HG03520 (cell line): Measurements from ENCODE around the gene CCDC54.
A peak's percentile ranks its signal among the peaks of the same experiment; 100 is the strongest.

ENCODE experiments used
- ATAC-seq: cut with Tn5 transposase; IDR thresholded peaks from one replicate; pipeline ENCODE4 v1.9.1; 2021; ENCODE audit warnings: mild to moderate bottlenecking, moderate library complexity; ENCODE audit not compliant: unreplicated experiment

The CCDC54 gene

DNA sequence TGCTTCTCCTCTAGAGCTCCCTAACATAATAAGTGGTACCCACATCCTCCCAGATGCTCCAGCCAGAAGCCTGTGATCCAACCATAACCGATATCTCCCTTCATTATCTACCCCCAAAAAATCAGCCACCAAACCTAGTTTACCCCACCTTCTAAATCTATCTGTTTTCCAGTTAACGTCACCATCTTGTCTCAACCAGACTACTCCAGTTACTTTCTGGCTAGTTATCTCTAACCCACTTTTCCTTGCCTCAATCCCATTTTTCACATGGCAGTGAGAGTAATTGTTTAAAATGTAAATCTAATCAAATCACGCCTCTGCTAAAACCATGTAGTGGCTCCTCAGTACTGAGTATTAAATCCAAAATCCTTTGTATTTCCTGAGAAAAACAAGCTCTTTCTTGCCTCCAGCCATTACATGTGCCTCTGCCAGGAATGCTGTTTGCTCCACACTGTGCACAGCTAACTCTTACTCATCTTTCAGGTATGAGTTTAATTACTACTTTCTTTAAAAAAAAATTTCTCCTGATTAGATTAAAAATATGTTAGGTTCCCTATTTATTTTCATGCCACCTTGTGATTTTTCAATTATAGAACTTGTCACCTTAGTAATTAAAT is 15.4 kb downstream of the CCDC54 start:
- no peak for ATAC-seq

DNA sequence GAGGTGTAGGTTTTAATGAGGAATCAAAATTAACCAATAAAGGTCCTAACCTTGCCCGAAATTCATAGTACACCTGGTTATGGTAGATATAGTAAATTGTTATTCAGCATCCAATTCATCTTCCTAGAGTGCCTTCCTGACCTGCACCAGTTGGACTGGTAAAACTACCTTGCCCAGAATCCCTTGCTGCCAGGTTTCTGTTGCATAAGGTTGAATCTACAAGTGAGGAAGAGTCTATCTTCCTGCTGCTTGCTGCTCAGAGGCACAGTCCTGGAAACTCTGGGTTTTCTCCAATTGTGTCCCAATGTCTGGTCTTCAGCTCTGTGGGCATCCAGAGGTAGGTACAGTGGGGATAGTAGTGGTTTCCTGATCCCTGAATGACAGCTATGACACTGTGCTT is 17.3 kb downstream of the CCDC54 start:
- ATAC-seq: no peak

DNA sequence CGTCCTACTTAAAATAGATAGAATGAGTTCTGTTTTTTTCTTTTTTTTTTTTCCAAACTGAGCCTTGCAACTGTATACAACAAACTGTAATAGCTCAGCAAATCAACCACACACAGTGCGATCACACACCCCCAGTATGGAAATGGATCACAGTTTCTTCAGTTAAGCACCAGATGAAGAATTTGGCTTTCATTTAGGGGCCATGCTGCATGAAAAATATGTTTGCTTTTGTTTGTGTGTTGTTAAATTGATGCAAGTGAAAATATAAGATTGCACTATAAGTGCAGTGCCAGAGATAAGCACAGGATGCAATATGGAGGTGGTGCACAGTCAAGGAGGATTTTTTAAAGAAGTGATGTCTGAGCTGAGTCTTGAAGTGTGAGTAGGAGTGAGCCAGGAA is 17.8 kb downstream of the CCDC54 start:
- ATAC-seq: no peak

DNA sequence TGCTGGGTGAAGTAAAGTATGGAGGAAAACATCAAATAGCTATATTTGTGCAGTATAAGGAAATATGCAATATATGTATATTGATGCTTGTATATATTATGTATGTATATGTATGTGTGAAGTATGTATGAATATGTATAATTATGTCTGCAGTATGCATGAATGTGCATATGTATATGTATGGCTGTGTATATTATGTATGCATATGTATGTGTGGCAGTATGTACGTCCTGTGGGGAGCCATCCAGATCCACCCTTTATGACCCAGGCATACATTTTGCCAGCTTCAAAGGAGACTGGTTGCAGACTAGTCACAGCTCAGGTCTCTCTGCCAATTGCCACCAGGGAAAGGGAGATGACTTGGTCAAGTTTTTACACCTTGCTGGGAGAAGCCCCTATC is 24.1 kb downstream of the CCDC54 start:
- no peak for ATAC-seq

DNA sequence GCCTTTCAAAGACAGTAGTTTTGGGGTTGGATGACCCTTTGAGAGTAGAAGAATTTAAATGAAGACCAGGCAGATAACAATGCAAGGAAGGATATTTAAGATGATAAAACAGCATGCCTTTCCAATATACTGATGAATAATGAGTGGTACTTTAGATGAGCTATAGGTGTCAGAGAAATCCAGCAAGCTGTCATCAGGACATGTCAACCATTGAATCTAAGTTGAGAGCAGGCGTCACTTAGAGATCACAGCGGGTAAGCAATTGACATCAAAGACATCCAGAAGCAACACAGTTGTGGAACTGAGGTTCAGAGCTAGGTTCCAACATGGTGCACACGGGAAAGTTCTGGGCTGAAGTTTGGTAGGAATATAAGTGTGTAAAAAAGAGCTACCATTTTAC is 25.0 kb downstream of the CCDC54 start:
- ATAC-seq: no peak

DNA sequence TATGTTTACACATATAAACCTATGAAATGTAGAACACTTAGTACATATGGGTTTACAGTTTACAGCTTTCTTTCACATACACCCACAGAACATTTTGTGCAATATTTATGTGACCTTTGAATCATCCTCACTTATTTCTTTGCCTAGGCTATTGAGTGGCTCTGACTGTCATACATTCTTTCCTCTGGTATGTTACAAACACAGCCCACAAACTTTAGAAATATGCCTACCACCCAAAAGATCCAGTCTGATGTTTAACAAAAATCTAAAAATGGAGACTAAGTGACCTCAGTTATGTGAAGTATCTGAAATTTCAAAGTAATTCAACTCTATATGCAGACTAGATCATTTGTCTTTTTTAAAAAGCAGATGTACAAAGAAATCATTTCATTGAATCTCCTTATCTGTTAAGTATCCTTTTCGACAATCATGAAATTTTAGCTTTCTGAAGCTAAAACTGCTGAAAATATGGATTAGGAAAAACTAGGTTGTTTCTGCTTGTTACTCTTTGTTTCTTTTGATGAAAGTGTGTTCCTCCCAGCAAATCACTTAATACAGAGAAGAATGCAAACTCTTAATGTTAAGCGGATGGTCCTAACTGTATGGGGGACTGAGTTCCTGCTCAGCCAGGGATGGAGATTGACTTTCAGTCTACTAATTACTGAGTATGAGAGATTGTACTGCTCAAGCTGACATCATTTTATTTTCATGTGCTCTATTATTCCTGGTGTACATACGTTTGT is 27.7 kb downstream of the CCDC54 start:
- ATAC-seq: no peak

DNA sequence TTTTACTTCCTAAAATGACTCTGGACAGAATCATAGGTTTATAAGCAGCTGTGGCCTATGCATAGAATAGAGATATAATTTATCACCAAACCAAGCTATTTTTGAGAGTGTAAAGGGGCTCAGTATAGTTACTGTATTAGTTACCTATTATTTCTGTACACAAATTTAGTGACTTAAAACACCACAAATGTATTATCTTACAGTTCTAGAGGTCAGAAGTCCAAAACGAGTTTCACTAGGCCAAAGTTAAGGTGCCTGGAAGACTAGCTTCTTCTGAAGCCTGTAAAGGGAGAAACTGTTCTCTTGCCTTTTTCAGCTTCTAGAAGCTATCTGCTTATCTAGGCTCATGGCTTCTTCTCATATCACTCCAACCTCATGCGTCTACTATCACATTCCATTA is 30.1 kb downstream of the CCDC54 start:
- no peak for ATAC-seq

DNA sequence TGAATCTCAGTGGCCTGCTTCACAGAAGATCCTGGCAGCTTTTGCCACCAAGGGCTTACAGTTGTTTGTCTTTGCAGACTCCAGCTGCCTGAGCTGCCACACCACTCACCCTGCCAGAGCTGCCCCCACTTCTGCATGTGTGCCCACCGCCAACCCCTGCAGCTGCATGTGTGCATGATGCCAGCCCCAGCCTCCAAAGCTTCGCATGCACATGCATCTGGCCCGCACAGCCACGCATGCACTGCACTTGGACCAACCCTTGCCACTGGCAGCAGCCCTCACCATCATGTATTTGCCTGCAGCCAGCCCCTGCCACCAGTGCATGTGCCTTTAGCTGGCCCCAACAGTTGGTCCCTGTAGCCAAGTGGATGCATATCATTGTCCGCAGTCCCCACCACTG is 31.3 kb downstream of the CCDC54 start:
- ATAC-seq: no peak

DNA sequence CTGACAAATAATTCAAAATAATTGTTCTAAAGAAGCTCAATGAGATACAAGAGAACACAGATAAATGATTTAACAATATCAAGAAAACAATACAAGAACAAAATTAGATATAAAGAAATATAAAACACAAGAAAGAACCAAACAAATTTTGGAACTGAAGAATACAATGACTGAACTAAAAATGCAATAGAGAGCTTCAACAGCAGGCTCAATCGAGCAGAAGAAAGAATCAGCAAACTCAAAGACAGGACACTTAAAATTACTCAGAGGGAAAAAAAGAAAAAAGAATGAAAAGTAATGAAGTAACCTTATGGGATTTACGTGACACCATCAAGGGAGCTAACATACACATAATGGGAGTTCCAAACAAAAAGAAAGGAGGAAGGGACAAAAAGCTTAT is 32.1 kb downstream of the CCDC54 start:
- no peak for ATAC-seq

DNA sequence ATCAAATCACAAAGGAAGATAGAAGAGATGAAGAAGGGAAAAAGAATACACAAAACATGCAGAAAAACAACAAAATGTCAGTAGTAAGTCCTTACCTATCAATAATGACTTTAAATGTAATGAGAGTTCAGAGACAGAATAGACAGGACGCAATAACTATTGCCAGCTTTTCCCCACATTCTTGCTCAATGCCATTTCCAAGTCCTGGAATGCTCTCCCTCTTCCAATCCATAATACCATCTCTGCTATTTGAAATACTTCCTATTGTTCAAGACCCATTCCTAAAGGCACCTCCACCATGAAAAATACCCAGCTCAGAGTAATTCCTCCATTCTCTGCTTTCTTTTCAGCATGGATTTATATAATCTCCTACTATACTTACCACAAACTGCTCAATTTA is 33.4 kb downstream of the CCDC54 start:
- no peak for ATAC-seq

DNA sequence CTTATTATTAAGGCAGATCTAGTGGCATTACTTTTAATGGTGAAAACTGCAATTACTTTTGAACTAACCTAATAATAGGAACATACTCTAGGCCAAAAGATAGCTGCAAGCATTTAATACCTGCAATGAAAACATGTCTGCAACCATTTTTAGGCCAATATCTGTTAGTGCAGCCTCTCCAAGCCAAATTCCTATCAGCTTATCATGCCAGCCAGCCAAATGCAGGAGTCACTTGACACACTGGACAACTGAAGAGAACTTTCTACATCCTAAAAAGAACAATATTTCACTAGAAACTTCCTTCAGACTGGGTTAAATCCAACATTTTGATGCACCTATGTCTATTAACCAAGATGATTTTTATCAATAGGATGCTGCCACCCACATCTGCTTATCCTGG is 33.8 kb downstream of the CCDC54 start:
- ATAC-seq: no peak

DNA sequence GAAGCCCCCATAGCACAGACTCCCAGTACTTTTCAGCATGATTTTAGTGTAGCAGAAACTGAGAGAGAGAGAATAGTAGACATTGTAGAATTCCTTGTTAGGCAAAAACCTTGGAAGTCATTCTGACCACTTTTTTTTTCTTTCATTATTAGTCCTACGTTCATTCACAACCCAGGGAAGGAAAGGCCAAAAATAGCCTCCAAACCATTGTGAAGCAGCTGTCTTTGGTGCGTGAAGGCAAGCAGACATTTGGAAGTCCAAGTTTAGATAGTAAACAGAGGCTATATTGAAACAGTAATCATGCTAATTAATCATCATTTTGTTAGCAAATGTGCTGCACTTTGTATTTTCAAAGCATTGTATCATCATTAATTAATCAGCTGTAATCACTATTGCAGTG is 34.5 kb downstream of the CCDC54 start:
- no peak for ATAC-seq

DNA sequence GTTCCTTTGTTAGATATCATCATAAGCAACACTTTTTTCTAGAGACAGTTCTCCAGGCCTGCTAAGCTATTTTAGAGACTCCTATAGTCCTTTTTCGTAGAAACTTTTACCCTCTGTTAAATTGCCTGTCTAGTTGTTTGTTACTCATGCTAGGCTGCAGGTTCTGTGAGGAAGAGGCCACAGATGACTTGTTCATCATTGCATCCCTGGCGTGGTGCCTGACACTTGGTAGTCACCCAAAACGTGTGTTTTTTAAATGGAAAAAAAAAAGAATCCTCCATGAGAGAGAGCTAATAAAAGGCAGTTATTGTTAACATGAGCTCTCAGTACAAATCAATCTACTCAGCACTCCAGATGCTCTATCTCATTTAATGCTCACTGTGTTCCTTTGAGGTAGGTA is 35.1 kb downstream of the CCDC54 start:
- ATAC-seq: no peak

DNA sequence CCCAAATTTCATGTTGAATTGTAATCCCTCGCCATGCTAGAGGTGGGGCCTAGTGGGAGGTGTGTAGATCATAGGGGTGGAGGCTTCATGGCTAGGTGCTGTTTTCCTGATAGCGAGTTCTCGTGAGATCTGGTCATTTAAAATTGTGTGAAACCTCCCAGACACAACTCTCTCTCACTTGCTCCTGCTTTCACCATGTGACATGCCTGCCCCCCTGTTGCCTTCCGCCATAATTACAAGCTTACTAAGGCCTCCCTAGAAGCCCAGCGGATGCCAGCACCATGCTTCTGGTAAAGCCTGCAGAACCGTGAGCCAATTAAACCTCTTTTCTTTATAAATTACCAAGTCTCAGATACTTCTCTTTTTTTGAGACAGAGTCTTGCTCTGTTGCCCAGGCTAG is 36.0 kb downstream of the CCDC54 start:
- no peak for ATAC-seq

DNA sequence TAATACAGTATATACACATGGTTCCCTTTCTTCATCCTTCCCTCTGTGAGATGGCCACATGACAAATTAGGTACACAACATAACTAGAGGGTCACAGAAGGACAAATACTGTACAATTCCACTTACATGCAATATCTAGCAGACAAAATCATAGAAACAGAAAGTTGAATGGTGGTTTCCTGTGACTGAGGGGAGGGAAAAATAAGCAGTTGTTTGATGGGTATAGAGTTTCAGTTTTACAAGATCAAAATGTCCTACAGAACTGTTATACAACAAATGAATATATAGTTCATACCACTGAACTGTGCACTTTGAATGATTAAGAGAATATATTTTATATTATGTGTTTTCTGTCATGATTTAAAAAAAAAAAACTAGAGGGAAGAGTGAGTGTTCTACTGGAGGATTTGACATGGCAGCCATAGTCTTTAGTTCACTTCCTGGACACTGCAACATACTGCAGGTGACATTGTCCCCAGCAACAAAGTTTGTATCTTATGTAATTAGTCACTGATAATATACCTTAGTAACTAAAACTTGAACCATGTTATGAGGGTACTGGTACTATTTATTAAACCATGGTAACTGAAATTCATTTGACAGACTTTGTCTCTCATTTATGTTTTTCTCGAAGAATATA is 37.2 kb downstream of the CCDC54 start:
- ATAC-seq: peak; percentile 85

DNA sequence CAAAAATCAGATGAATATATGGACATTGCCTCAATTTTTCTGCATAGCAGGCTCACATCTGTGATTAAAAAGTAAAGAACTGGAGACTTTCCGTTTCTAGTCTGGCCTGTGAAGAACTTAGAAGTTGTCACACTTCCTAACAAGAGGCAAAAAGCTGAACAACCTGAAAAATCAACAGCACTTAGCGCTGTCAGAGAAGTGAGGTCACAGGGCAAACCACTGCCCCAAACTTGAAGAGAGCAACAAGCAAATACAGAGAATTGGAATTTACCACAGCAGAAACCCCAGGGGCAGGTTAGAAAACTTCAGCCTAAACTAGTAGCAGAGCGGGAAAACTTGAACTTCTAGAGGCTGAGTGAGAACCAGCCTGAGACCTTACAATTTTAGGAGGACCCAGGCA is 38.9 kb downstream of the CCDC54 start:
- no peak for ATAC-seq

DNA sequence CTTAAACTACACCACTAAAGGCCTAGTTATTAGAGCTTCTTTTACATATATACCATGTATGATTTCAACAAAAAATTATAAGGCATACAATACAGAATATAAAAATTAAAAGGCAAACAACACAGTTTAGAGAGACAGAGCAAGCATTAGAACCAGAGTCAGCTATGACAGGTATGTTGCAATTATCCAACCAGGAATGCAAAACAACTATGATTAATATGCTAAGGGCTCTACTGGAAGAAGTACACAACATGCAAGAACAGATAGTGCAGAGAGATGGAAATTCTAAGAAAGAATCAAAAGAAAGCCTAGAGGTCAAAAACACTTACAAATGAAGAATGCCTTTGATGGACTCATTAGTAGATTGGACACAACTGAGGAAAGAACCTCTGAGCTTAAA is 39.6 kb downstream of the CCDC54 start:
- no peak for ATAC-seq

DNA sequence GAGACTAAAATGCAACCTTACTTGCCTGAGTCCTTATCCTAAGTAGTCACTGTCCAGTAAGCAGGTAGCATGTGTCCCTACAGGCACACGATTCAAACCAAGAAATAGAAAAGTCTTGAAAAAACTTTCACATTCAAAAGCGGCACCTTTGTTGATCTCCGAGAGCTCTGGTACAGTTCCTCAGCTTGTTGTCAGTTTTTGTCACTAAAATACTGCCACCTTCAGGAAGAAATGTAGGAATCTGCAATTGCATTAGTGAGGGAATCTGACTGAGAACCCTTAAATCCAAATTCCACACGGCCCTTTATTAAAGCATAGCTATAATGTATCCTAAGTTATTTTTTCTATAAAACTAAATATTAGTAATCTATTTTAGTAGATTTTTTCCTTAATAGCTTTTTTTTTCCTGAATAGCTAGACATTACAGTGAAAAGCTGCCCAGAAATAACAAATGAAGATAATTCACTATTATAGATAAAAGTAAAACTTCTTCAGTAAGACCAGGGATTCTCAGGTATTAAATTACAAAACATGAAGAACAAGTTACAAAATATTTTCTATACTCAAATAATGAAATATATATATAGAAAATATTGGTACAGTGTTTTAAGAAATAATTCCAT is 44.0 kb downstream of the CCDC54 start:
- peak; percentile 71 for ATAC-seq

DNA sequence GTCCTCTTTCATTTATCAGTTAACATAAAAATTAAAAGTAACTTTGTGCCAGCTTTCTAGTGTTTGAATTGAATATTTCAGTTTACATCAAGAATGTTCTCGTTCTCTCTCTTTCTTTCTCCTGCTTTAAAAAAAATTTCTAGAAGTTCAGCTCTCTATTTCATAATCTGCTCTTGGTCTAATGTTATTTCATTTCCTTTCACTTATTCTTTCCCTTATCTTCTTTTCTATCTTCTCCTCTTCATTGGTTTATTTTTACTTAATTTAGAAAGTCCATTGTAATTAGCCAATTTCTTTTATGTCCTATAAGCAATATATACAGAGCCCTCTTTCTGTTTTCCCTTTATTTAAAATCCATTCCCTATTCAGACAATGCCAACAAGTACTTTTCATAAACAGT is 44.6 kb downstream of the CCDC54 start:
- no peak for ATAC-seq

DNA sequence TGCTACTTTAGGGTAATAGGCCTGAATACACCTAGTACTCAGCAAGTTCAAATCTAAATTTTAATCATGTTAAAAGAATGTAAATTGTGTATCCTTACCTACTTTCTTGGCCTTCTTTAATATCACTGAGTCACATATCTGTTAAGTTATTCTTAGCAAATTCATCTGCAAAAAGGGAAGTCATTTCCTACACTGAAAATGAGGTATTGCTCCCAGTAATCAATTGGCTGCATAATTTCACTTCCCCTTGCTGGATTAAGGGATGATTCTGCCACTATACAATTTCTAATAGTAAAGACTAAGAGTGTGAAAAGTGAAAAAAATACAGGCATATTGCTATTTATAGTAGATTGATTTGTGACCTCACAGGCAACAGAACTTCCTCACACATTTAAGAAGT is 47.8 kb downstream of the CCDC54 start:
- ATAC-seq: no peak

DNA sequence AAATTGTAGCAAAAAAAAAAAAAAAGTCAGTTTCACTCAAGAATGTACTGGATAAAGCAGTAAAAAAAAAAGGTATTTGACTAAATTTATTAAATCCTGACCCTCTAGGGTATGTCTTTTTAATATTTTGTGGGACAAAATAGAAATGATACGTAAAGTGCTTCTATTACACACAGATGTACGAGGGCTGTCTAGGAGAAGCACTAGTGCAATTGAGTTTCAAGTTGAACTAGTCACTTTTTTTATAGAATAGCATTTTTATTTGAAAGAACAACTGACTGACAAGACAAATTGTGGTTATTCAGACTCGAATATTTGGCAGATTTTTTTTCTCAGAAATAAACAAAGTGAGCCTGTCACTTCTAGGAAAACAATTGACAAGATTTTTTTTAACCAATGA is 49.0 kb downstream of the CCDC54 start:
- ATAC-seq: no peak
